Measurements from ENCODE around the gene SLBP.

DNA sequence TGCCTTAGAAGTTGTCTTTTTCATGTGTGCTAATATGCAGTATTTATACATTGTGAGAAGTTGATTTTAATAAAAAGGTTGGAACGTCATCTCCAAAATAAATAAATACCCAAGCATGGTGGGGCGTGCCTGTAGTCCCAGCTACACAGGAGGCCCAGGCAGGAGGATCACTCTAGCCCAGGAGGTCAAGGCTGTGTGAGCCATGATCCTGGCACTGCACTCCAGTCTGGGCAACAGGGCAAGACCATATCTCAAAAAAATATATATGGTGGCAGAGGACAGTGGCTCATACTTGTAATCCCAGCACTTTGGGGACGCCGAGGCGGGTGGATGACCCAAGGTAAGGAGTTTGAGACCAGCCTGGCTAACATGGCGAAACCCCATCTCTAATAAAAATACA, 6.4 kb downstream of the SLBP start:
- TF ChIP-seq, protein P1, sequence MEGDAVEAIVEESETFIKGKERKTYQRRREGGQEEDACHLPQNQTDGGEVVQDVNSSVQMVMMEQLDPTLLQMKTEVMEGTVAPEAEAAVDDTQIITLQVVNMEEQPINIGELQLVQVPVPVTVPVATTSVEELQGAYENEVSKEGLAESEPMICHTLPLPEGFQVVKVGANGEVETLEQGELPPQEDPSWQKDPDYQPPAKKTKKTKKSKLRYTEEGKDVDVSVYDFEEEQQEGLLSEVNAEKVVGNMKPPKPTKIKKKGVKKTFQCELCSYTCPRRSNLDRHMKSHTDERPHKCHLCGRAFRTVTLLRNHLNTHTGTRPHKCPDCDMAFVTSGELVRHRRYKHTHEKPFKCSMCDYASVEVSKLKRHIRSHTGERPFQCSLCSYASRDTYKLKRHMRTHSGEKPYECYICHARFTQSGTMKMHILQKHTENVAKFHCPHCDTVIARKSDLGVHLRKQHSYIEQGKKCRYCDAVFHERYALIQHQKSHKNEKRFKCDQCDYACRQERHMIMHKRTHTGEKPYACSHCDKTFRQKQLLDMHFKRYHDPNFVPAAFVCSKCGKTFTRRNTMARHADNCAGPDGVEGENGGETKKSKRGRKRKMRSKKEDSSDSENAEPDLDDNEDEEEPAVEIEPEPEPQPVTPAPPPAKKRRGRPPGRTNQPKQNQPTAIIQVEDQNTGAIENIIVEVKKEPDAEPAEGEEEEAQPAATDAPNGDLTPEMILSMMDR (IDR thresholded peaks at IDR 0.05; ENCODE audit: low read depth, low read length) = no peak
- TF ChIP-seq EZH2phosphoT487 (IDR thresholded peaks at IDR 0.05; ENCODE audit: low read depth) = no peak

All from OCI-LY3 (cell line).